ENCODE results near the gene RGS2. TPM values are rescaled to one million over a fixed set of nuclear protein-coding genes. Genes with fewer than 3 reads are reported as not detected.

Gene RGS2, protein sequence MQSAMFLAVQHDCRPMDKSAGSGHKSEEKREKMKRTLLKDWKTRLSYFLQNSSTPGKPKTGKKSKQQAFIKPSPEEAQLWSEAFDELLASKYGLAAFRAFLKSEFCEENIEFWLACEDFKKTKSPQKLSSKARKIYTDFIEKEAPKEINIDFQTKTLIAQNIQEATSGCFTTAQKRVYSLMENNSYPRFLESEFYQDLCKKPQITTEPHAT
- 13.2 TPM for total RNA-seq

DNA sequence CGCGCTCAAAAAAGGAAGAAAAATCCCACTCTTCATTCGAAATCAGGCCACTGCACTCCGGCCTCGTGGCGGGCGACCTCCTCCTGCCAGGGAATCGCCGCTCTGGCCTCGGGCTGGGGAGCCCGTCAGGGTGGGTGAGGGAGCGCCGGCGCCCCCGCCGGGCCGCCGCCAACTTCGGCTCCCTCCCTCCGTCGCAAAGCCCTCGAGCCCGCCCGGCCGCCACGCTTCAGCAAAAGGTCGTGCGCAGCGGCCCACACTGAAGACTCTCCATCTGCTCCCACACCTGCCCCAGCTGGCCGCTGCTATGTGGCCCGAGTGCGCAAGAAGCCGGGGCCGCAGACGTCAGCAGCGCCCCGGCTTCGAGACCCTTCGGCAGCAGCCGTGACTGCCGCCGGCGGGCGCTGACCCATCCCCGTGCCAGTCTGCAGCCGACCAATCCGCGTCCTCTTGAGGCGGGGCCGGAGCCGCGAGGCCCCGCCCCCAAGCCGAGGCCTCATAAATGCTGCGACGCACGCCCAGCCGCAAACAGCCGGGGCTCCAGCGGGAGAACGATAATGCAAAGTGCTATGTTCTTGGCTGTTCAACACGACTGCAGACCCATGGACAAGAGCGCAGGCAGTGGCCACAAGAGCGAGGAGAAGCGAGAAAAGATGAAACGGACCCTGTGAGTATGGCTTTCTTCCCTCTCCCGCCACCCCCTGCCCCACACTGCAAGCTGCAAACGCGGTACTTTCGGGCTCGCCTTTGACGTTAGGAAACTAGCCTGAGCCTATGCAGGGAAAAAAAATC, at the start of gene RGS2:
TSS of gene RGS2 (plus strand) at position 522 of the 789 bp plus-strand sequence. CDS start at position 555, 33 bp downstream.
- peak; percentile 85 to 90 (median 86) for DNase-seq (ENCODE audit: low read depth in 2 of 3, low spot score in 2 of 3)

DNA sequence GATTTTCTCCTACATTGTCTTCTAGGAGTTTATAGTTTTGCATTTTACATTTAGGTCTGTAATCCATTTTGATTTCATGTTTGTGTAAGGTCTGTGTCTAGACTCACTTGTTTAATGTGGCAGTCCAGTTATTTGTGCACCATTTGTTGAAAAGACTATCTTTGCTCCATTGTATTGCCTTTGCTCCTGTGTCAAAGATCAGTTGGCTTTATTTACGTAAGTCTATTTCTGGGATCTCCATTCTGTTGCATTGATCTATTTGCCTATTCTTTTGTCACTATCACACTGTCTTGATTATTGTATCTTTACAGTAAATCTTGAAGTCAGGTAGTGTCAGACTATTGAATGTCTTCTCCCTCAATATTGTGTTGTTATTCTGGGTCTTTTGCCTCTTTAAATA, 49.7 kb upstream of the RGS2 start:
- no peak for DNase-seq (ENCODE audit: low read depth in 2 of 3, low spot score in 2 of 3)

DNA sequence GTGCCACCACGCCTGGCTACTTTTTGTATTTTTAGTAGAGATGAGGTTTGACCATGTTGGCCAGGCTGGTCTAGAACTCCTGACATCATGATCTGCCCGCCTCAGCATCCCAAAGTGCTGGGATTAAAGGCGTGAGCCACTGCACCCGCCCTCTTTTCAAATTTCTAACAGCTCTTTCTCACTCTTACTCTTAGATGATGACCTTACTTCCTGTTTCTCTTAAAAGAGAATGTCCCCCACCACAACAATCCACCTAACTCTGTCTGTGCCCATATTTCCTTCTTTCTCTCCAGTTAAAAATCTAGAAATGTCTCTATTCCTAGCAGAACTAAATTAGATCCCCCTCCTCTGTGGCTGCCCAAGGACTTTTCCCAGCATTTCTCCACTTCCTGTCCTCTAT, 46.6 kb upstream of the RGS2 start:
- DNase-seq (ENCODE audit: low read depth in 2 of 3, low spot score in 2 of 3) = no peak

DNA sequence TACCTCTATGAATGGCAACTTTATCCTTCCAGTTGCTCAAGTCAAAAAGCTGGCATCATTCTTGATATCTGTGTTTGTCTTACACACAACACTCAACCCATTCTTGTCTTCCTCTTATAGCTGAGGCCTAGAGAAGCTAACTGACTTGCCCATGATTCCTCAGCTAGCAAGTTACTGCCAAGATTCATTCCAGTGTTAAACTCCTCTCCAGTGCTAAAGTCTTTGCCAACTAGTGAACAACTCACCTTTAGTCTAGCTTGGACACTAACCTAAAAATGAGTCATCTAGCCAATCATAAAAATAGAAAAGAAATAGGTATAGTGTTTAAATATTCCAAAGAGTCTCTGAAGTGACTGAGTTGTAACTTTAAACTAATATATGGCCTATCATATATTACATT, 45.6 kb upstream of the RGS2 start:
- no peak for DNase-seq (ENCODE audit: low read depth in 2 of 3, low spot score in 2 of 3)

DNA sequence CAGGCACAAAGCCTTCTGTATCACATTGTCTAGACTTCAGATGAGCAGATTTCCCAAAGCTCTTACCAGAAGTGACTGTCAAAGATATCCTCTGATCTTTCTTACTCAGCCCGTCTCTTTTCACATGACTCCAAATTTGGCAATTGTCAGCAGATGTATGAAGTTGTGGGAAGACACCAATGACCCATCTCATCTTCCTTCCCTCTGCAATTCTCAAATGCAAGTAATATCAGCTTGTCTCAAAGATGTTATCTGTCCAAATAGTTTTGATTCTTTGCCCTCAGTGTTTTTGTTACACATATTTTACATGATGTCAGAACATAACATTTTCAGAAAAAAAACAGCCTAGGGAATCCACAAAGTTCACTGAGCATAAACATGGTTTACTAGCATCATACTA, 45.1 kb upstream of the RGS2 start:
- no peak for DNase-seq (ENCODE audit: low read depth in 2 of 3, low spot score in 2 of 3)

DNA sequence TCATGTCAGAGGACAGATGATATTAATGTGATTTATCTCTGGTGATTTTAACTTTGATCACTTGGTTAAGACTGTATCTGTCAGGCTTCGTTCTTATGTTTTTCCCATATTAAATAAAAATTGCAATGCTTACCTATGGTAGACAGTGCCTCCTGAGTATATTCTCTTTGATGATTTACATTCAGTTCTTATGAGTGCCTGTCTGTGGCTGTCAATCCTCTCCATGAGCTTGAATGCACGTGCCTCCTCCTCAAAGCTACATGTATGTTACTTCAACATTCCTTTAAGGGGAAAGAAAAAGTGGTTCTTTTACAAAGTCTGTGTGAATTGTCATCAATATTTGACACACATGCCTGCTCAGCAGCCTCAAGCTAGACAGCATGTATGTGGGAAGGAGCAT, 44.2 kb upstream of the RGS2 start:
- DNase-seq (ENCODE audit: low read depth in 2 of 3, low spot score in 2 of 3) = no peak

DNA sequence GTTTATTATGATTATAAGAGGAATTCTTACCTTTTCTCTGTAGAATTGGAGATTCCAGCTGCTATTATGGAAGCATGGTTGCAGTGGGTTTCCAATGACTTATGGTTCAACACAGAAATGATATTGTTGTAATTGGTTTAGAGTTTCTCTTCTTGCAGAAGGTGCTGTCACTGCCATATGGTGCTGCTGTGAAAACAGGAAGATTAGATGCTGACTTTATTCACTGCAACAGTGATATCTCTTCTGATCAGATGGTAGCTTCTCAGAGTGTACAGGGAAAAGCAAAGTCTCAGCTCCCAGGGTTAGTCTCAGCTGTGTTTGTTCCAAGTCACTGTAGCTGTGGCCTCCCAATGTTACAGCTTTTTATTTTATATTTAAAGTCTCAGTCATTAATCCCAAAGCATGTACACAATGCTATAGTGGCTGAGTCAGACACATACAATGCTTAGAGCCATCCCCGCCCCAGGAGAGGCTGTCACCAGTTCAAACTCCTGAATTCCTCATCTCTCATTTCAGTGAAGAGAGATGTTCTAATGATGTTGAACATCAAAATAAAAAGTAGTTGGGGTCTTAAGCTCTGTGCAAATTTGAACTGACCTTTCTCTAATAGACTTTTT, 42.7 kb upstream of the RGS2 start:
- DNase-seq (ENCODE audit: low read depth in 2 of 3, low spot score in 2 of 3) = no peak

DNA sequence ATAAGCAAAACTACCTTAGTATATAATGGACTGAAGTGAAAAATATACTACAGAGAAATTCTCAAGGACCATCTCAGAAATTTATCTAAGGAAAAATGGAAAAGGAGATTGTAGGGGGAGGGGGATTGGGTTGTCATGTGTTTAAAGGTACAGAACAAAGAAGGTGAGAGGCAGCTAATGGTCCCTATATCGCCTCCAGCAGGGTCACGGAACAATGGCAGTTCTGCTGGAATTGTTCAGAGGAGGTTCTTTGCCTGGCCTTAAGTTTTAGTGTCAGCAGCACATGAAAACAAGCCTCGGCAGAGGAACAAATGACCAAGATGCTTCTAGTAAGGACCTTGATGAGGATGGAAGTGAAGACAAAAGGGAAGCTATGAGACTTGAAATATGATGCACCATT, 42.0 kb upstream of the RGS2 start:
- no peak for DNase-seq (ENCODE audit: low read depth in 2 of 3, low spot score in 2 of 3)

DNA sequence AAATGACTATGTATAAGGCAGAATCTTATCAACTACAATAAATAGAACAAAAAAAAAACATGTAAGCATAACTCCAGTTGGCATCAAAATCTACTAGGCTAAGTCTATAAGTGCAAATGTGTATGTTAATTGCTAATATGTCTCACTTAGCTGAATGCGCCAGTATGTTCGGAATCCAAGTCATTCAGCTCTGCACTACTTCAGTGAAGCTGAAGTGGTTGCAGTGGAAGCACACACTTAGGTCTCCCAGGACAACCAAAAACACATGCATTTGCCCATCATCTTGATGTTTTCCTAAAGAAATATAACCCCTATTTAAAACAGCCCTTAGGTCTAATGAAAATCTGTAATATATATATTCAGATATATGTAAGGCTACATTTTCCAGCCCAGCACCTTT, 41.0 kb upstream of the RGS2 start:
- no peak for DNase-seq (ENCODE audit: low read depth in 2 of 3, low spot score in 2 of 3)

DNA sequence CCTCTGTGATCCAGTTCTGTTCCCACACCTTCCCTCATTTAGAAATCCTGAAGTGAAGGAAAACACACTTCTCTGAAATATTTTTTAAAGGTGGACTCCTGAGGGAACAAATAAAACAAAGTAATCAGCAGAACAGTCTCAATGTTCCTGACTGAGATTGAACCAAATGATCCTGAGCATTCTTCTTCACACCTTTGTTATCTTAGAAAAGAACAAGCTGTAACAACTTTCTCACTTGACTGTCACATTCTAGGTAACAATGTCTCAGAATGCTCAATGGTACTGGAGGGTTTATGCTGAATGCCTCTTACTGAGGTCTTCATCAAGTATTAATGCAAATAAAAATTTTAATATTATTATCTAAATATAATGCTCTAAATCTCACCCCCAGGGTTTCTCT, 40.4 kb upstream of the RGS2 start:
- no peak for DNase-seq (ENCODE audit: low read depth in 2 of 3, low spot score in 2 of 3)

DNA sequence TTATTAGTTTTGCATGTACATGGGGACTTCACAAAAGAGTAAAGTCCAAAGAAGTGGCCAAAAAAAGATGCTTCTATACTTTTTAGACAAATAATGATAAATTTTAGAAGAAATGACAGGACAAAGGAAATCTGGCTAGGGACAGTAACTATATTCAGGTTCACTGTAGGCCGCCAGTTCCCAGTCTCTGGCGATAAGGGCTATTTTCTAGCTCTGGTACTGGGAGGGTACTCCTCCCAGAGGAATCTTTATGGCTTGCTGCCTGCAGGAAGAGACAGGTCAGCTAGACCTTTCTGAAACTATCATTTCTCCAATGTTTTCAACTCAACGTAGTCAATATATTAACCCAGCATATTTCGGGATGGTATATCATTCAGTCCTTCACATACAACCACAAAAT, 37.5 kb upstream of the RGS2 start:
- DNase-seq (ENCODE audit: low read depth in 2 of 3, low spot score in 2 of 3) = no peak

DNA sequence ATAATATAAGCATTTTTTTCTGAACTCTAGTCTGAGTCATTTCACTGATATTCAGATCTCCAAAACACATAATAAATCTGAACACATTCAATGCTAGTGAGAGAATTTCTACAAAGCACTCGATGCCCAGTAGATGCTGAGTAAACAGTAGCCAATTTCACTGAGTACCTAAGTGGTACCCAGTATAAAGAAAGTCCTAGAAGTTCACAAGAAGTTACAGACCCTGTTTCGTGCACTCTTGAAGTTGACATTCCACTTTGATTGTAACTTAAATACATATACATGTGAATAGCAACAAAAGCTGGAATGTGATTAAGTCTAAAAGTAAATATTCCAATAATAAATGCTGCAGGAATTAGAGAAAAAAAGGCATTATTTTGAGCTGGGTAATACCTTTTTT, 33.2 kb upstream of the RGS2 start:
- no peak for DNase-seq (ENCODE audit: low read depth in 2 of 3, low spot score in 2 of 3)

DNA sequence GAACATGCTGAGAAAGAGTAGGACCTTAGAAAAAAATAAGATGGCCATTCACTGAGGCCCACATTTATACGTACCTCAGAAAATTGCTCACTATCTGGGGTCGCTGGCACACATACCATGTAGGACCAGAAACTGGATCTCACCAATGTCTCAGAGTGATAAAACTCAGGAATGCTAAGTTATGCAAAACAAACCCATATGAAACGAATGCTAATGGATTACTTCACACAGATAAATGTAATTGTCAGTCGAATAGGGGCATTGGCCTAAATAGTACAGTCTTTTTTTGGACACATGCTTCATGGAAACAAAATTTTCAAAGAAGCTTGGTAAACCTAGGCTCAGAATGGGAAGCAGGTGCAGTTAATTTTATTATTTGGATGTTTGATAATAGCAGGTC, 32.6 kb upstream of the RGS2 start:
- DNase-seq (ENCODE audit: low read depth in 2 of 3, low spot score in 2 of 3) = no peak

DNA sequence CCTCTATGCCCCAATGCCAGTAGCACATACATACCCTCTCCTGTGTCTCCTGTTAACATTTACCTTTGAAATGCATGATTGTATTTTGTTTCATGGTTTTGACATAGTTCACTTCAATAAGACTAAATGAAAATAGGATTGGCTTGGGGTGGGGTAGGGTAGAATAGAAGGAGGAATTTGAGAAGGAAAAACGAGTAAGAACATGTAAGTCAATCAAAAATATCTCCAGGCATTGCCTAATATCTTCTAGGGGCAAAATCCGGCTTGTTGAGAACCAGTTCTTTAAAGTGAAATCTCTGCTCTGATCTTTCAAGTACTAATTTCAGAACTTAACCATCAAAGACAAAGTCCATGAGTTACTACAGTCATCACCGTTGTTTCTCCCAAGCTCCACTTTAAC, 31.8 kb upstream of the RGS2 start:
- no peak for DNase-seq (ENCODE audit: low read depth in 2 of 3, low spot score in 2 of 3)

DNA sequence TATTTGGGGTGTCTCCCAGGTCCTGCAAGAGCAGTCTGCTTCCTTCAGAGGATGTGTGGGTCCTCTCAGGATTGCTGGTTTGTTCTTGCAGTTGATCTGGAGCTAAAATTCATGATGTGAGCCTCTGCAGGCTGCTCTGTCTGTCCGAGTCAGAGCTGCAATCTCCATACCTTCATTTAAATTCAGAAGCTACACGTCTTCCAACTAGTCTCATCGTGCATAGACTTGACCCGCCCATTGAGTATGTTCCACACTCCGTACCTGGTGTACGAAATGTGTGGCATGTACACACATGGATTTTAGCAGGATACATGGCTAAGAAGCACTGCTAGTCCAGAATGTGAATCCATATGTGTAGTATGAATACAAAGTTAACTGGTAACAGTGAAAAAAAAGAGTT, 25.0 kb upstream of the RGS2 start:
- DNase-seq (ENCODE audit: low read depth in 2 of 3, low spot score in 2 of 3) = no peak

DNA sequence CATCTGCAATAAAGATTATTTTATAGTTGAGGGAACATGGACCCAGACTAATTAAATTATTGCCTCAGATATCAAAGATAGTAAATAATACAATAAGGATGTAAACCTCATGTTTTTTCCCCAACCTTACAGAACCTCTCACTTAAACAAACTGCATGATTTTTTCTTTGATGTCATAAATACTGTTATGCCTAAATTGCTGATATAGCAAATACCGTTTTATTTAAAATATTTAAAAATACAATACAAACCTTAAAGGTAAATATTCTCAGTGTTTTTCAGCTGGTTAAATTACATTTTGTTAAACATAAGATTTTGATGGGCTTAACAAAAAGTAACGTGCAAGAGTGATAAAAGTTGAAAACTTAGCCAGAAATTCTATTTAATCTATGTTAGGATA, 24.4 kb upstream of the RGS2 start:
- no peak for DNase-seq (ENCODE audit: low read depth in 2 of 3, low spot score in 2 of 3)

DNA sequence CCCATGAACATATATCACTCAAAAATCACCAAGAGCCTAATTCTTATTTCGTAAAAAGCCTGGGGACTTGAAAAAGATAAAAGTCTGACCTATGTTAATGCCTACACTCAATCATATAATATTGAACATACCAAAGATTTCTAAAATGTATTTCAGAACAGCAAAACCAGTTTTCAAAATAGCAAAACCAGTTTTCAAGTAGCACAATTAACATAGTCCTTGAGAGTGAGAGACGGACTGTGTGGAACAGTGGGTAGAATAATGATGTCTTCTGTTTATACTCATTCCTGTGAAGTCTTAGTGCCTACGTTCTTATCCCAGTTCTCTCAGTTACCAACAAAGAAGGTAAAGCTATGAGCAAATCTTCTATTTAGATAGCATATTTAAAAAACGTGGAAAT, 22.3 kb upstream of the RGS2 start:
- no peak for DNase-seq (ENCODE audit: low read depth in 2 of 3, low spot score in 2 of 3)

DNA sequence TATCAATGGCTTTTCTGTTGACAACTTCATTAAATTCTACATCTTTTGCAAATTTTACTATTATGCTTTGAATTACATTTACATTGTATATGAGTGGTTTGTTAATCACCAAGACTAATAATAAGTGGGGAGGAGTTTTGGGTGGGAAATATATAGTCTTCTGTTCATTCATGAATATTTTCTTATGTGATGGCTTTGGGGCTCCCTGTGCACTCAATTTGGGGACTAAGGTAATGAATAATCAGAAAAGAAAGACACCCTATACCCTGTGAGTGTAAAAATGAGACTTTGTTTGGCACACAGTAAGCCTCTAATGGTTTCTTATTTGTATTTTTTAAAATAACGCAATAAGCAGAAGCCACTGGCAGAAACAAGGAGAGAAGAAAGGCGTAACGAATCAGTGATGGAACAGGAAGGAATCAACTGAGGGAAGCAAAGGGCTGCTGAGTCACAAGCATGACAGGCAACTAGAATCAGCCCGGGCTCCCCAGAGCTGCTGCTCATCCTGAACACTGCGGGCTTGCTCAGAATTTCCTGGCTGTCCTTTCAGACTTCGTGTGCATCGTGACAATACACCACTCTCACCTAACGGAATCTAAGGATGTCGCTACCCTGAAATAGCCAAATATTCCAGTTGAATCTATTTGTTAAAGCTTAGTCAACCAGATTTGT, 20.8 kb upstream of the RGS2 start:
- DNase-seq (ENCODE audit: low read depth in 2 of 3, low spot score in 2 of 3) = peak in 1 of 3 donors; percentile 25

DNA sequence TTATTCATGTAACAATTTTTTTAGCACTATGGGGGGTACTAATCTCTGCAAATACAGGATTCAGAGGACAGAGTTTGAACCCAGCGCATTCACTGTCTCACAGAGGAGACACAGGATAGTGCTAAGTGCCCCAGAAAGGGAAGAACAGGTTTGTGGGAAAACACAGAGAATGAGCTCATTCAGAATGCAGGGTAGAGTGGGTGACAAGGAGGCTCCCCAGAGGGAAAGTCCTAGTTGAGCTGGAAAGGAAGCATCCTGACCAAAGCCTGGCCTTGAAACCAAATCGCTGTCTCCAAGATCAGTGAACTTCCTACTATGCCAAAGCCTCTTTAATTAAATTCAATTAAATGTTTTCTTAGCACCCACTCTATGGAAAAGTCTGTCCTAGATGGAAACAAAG, 19.0 kb upstream of the RGS2 start:
- DNase-seq (ENCODE audit: low read depth in 2 of 3, low spot score in 2 of 3) = no peak

DNA sequence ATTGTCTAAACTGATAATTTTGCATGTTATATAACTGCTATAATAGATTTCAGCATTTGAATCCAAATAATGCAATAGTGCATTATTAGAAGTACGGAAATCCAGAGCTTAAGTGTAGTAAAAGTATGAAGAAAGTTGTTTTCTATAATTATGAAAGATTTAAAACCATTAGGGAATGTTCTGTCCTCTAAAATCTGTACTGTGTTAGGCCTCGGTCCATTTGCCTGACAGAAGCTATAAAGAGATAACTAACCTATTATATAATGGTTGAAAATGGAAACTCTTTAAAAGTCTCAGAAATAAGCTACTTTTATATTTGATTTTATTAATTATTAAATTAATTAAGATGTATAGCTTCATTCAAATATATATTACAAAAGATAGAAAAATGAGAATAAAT, 16.2 kb upstream of the RGS2 start:
- no peak for DNase-seq (ENCODE audit: low read depth in 2 of 3, low spot score in 2 of 3)

DNA sequence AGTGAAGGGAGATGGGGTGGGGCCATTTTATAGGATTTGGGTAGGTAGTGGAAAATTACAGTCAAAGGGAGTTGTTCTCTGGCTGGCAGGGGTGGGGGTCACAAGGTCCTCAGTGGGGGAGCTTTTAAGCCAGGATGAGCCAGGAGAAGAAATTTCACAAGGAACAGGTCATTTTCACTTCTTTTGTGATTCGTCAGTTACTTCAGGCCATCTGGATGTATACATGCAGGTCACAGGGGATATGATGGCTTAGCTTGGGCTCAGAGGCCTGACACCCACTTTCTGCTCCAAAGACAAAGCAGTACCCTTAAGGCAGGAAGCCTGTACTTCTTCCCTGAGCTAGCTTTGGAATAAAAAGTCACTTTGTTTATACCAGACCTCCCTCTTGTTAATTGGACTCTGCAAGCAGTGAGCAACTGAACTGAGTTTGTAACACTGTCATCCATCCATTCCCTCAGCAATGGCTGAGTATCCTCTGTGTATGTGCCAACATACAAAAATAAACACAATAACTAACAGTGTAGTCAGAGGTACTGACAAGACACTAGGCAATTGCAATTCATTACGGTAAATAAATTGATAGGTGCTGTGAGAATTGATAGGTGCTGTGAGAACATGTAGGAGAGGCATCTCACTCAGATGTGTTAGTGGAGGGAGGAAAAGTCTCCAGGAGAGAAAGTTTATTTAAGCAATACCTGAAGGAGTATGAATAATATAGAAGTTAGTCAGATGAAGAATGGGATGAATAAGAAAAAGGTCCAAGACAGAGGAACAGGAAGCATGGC, 14.7 kb upstream of the RGS2 start:
- DNase-seq (ENCODE audit: low read depth in 2 of 3, low spot score in 2 of 3) = no peak

All from hematopoietic multipotent progenitor cell (in vitro differentiated cells).